NT2/D1 (cell line): ENCODE results near the gene CEP290.

Source experiments
- YY1 ChIP-seq: IDR thresholded peaks from 2 replicates; pipeline ENCODE4 v1.6.1; 2011; ENCODE audit not compliant: insufficient read length, insufficient read depth
- ZNF274 ChIP-seq: IDR thresholded peaks from 2 replicates; pipeline ENCODE4 v1.6.1; 2011; ENCODE audit warnings: mild to moderate bottlenecking, low read depth, low read length

DNA sequence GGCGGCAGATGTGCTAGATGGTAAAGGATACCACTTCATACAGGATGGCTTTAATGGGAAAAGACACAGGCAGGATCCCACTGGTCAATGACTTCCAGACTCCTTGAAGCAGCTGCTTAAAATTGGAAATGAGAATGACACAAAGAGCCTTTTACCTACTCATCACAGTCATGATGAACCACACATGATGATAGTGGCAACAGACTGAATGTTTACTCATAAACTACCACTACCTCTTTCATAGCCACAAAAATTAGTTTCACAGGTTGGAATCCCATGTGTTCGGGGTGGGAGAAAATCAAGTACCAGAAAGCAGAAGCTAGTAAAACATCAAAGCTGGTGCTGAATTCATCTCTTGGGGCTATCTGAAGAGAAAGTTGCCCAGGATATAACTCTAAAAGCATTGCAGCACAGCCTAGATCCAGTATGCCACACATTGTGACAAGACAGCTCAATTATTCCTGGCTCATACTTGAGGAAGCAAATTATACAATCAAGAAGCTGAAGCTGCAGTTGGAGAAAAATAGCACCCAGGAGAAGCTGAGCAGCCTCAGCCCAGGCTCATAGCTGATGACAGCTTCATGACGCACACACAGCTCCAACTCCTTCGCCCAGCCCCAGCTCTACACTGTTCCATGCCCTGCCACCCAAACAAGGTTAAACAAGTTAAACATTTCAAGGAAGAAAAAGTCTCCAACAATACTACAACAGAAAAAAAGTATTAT lies 83.7 kb downstream of the CEP290 start:
- TF ChIP-seq YY1 (no peak), ZNF274 (no peak)
